NK-92 (cell line): Measurements from ENCODE around the gene PLCH1.

Experiments used
- DNase-seq: peaks from one replicate; lab custom pipeline; 2025; ENCODE audit not compliant: unreplicated experiment; lab: John Stamatoyannopoulos, UW

Gene PLCH1

DNA sequence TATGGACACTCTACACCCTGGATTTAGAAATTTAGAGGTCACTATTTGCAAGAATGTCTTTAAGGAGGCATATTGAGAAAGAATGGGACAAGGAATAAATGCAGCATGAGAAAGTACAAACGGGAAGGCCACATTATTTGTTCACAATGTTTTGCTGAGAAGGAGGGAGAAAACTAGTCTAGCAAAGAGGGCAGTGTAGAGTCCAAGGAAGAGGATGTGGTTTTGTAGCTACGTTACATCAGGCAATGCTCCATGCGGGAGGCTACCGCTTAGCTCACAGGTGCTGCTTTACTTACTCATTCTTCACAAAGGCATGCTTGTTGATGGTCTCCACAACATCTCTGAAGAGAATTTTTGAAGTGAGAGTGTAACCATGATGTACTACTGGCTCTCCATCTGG, 191.1 kb downstream of the PLCH1 start:
- no peak for DNase-seq

DNA sequence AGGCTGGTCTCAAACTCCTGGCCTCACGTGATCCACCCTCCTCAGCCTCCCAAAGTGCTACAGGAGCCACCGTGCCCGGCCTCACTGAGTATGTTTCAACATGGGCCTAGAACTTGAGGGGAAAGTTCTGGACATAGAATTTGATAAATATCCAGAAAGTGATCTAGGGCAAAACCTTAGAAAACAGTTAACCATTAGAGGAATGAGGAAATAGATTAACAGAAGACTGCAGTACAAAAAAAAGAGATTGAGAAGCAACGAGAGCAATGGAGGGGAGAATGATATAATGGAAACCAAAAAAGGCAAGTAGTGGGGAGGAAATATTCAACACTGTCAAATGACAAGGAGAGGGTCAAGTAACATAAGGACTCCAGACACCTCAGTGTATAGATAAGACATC, 191.5 kb downstream of the PLCH1 start:
- DNase-seq, result no peak

DNA sequence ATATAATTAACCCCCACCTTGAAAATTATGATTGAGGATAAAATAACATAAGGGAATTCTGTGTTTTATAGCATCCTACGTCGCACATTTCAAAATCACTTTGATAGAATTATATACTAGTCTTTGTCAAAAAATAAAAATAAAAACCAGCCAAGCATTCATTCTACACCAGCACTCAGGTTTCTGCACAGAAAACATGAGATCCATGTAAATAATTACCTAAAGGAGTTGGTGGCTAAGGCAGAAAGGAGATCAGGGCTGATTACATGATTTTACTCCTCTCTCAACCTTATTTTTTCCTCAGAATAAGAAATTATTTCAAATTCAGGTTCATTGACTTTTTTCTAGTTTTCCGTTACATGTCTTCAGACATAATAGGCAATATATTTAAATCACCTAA, 194.5 kb downstream of the PLCH1 start:
- no peak for DNase-seq

DNA sequence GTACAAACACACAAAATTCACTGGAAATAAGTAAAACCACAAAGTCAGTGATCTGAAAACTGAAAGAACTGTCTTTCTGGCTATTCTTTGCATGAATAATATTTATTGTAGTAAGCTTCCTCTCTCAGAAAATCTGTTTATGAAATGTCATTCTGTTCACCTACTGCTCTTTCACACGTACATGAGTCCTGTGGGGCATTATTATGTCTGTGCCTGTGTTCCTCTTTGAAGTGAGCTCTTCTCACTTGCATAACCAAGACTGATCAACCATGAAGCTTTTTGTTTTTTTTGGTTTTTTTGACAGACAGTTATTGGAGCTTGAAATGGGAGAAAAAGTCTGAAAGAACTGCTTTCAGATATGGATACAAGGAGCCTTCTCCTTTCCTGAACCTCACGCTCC, 195.8 kb downstream of the PLCH1 start:
- no peak for DNase-seq

DNA sequence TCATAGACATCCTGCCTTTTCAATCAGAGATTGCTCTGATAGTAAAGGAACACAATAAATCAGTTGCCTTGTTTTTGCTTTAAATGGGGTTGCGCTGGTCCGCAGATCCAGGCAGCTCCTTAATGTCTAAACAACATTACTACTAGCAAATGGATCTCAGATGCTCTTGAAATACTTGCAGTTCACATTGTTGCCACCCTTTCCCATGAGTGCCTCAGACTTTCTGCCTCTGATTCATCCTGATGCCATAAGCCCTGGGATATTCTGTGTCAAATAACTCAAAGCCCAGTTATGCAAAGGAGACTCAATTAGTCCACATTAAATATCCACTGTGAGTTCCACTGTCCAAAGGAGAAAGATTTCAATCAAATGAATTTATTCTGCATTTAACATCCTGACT, 196.7 kb downstream of the PLCH1 start:
- no peak for DNase-seq

DNA sequence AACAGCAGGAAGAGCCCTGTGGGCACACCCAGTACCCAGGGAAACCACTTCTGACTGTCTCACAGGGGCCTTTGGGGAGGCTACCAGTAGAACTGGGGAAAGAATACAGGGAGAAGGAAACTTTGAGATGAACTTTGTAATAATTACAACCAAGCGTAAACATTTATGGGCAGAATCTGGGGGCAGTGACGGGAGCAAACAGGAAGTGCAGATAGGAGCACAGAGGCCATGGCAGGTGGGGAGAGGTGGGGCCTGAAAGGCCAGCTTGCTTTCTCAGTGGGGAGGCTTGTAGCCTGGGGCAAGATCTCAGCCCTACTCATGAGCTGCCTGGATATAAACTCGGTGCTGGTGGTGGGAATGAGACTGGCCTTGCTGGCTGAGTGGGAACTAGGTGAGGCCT, 209.8 kb downstream of the PLCH1 start:
- DNase-seq, result no peak

DNA sequence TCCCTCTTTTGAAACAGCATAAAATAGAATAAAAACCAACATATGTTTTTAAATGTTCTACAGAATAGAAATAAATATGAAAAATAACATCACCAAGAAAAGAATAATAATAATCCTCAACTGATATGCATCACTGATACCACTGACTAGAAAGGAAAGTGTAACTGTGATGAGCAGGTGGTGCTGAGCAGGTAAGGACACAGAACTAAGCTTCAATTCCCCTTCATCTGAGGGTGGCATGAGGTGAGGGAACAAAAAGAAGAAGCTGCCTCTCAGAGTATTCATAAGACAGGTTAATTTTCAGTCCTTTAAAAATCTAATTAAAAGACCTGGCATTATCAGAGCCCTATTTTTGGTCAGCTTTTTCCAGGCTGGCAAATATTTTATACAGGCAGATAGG, 216.3 kb downstream of the PLCH1 start:
- DNase-seq, result no peak

DNA sequence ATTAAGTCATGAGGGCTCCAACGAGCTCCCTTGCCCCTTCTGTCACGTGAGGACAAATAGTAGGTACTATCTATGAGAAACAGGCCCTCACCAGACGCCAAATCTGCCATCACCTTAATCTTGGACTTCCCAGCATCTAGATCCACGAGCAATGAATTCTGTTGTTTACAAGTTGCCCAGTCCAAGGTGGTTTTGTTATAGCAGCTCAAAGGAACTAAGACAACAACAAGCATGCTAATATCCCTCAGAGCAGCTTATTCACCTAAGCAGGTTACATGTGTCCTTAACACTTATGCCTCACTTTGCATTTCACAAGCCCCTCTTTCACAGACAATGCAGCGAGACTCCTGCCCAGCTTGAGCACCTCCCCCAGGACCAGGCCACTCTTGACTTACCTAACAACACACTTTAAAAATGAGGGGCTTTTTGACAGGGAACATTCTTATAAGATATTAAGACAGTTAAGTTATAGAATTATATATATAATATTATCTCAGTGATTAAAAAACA, 219.5 kb downstream of the PLCH1 start:
- DNase-seq, result no peak

DNA sequence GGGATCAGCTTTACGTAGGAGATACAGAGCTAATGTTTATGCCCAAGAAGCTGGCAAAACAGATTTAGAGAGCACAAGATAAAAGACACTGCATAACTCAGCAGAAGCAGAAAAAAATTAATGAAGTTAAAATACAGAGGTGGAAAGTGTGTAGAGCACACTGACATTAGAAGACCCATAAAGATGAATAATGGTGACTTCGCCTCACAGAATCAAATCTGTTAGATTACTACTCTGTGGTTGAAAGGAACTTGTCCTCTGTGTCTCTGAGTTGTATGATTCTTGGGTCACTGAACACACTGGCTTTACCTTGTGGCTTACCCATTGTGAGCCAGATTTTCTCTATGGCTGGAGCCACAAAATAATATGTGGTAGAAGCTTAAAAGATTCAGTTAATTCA, 224.4 kb downstream of the PLCH1 start:
- DNase-seq, result no peak

DNA sequence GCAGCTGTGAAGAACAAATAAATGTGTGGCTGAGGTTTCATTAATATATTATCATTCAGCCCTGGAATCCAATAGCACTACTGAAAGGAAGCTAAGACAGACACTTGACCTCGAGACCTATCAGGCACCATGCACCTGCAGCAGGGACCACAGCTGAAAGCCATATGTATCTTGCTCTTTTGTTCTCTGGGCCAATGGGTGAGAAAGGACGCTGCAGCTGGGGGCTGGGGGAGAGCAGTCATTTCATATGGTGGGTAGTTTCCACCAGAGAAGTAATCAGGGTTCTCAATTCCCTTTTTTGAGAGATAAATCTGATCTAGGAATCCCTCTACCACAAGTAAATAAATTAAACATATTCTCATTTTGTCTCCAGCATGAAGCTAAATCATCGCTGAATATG, 225.8 kb downstream of the PLCH1 start:
- DNase-seq, result no peak

DNA sequence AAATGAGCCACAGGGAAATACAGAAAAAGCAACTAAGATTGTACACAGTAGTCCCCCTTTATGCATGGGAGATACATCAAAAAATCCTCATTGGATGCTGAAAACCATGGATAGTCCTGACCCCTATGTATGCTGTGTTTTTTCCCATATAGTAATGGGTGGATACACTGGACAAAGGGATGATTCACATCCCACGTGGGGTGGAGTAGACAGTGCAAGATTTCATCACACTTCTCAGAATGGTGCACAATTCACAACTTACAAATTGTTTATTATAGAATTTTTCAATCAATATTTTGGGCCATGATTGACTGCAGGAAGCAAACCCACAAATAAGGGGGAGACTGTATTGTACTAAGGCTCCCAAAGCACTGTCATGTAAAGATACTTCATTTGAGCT, 227.0 kb downstream of the PLCH1 start:
- DNase-seq, result no peak

DNA sequence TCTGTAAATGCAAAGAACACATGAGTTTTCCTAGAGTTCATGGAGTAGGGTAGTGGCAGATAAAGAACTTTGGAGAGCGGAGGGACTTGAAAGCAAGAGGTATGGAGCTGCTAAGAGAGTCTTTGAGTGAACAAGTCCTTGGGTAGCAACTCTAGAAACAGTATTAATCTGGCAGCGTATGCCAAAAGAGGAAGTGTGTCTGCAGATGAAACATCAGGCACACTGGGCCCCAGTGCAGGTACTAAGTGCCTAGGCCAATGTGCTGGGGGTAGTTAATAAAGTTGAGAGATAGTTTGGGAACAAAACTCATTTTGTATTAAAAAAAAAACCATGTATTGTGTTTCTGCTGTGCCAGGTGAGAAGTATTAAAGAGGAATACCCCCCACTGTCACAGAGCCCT, 228.4 kb downstream of the PLCH1 start:
- no peak for DNase-seq

DNA sequence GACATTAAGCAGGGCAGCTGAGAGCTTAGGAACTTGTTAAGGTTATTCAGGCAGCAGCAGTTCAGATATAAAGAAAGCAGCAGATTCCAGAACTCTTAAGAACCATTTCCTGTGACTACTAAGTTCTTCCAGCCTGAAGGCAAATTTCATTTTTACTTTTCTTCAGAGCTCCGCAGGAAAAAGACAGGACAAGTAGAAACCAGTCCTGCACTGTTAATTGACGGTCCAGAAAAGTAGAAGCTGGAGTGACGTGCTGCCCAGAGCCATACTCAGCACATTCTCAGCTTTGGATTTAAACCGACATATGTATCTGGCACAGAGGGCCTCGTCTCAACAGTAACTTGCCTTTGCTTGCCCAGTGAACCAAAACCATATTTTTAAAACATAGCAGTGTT, 232.0 kb downstream of the PLCH1 start:
- DNase-seq, result no peak

DNA sequence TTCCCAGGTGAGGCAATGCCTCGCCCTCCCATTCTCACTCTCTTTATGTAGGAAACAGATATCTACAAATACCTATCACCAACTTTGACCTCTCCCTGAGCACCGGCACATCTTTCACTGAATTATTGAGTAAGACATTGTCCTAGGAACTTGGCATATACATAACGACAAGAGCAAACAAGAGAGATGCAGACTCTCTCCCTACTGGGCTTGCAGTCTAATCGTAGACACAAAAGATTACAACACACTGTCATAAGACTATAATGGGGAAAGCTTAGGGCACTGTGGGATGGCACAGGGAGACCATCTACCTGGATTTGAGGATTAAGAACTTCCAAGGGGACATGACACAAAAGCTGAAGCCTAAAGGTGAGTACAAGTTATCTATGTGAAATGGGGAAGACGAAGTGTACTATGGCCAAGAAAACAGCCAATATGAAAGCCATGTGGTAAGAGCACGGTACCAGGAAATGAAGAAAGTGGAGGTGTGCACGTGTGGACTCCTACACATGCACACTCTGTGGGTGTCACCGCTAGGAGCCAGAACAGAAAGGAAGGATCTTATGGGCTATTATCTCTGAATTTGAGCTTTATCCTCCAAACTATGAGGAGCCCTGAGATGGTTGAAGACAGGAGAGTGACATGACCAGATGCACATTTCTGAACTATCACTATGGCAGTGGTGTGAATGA, 232.6 kb downstream of the PLCH1 start:
- no peak for DNase-seq

DNA sequence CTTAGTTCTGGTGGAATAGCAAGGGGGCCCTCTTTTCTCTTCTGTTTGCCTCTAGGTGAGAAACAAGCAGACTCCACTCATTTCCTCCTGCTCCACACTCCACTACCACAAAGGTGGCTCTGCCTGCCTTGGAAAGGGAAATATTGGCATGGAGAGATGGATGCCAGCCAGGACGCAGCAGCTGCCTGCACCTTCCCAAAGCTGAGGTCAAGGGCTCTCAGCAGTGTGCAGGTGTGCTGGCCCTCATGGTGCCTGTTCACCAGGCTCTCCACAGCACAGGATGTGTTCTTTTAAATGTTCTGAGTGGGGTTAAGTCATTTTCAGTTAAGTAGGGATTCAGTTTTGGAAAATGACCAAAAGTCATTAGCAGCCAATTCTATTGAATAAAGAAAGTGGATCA, 240.2 kb downstream of the PLCH1 start:
- DNase-seq, result no peak

DNA sequence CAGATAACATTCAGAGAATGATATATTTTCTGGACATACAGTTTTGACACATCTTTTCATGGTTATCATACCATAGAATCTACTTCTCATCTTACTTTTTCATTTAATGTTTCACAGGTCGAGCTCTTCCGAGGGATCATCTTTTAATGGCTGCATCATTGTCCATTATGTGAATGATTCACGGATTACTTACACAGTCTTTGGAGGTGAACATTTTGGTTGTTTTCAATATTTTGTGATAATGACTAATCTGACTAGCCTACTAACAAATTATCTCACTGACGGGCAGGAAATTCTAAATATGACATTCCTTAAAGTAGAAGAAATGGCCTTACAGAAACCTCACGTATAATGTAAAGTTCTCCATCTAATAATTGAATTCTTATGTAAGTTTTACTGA, 242.2 kb downstream of the PLCH1 start:
- no peak for DNase-seq

DNA sequence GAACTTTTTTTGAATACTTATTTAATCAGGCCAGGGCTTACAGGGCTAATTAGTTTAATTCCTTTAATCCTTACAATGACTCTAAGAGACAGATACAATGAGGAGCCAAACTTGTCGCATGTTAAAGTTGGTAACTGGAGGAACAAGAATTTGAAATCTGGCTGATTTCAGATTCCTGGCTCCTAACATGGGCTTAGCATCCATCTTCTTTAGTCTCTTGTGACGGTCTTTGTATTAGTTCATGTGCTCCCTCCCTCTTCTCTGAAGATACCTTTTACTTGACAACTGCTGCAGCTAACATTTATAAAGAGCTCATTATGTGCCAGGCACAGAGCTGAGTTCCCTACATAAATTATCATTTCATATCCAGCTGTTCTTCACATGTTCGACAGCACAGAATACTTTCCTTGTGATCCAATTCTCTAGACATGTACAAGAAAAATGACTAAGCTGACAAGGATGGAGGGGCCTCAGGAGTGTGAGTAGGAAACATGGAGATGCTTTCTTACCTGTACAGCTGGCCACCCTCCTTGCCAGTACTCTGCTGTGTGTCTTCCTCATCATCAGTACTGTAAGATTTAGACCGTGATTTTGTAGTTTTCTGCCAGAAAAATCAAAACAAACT, 244.6 kb downstream of the PLCH1 start:
- DNase-seq, result no peak

DNA sequence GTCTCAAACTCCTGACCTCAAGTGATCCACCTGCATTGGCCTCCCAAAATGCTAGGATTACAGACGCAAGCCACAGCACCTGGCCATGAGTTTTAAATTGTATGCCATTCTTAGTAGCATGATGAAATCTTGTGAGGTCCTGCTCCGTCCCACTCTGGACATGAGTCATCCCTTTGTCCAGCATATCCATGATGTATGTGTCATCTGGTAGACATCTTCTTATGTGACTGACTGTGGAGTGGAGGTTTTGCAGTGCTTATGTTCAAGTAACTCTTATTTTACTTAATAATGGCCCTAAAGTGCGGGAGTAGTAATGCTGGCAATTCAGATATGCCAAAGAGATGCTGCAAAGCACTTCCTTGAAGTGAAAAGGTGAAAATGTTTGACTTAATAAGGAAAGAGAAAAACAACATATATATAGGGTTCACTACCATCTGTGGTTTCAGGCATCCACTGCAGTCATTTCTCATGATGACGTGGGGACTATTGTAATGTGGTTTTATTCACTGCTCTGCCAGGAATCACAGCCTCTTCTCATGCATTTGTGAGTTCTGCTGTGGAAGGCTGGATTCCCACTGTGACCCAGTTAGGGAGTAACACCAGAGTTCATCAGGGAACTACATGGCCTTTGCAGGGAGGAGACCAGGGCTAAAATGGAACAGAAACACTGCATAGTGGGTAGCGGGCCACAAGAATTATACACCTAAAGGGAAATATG, 246.8 kb downstream of the PLCH1 start:
- no peak for DNase-seq

DNA sequence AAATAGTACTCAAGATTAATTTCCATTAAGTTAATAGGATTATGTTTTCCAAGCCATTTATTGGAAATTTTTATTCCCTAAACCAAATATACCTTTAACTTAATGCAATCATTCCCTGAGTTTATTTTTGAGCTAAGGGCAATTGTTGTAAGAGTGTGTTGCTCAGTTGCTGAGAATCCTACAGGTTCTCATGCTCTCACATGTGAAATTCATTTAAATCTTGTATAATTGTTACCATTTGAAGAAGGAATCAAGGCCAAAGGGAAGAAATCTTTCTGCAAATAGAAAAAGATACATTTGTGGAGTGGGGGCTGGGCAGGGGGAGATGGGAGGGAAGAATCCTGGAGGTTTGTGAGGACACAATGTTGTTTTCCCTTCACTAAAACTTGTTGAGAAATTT, 248.7 kb downstream of the PLCH1 start:
- no peak for DNase-seq

DNA sequence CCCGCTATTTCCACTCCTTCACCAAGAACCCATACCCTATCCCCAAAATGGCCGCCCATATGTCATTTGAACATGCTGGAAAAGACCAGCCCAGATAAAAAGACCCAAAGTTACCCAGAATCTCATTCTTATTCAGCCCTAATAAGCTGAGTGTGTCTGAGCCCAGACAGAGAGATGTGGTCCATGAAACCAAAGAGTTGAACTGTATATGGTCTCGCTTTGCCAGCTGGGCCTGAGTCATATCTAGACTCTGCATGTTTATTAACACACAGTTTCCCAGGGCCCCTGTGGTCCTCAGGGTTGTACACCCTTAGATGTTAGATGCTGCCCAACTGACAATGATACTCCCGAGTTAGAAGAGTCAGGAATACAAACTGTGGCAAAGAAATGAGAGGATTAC, 249.5 kb downstream of the PLCH1 start:
- DNase-seq, result no peak

DNA sequence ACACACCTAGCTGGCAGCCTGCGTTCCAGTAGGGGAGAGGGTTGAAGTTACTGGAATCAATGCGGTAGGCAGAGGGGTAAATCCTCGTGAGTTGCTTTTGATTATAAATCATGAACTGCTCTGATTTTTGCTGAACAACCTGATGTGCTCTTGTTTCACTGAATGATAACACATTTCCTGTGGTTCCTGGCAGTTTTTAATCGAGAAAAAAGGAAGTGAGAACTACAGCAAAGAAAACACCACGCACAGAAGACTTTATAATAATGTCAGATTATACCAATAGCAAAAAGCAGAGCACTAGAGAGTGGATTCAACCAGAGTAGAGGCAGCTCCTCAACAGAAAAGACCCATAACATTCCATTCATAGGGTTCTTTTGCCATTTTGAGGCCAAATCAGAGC, 250.5 kb downstream of the PLCH1 start:
- no peak for DNase-seq

DNA sequence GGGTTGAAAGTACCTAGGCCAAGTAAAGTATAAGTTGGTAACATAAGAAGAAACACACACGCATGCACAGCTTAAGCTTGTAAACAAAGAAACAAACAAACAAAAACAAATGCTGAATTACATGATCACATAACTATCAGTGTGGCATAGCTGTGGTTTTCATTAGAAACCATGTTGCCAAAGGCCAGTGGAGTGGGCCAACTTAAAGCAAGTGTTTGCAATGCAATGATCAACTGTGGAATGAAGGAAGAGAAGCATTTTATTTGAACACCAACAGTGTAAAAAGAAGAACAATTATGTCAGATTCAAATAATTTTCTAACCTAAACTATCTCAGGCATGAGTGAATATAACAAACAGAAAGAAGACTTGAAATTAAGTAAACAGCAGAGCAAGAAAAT, 252.0 kb downstream of the PLCH1 start:
- DNase-seq, result no peak
